NCI-H526 (cell line): ENCODE results near the gene NRDC.

Experiments used
- DNase-seq, 2 experiments: peaks; one replicate each; lab custom pipeline; 2025; lab: John Stamatoyannopoulos, UW

NRDC gene

DNA sequence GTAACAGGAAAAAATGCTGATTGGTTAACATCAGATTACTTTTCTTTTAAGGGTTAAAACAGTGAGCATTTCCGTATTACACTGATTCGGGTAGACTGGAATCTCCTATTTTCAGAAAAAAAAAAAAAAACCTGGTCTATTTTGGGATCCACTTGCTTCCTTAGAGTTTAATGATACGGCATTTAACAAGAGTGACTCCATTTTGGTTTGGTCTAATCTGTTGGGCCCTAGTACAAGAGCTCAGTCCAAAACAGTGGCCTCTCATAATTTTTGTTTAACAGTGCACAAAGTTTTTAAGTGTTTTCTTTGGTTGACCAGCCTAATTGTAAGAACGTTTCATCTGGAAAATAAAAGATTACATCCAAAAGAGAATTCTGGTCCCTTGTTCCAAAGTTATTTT, 120.2 kb downstream of the NRDC start:
- no peak for DNase-seq

DNA sequence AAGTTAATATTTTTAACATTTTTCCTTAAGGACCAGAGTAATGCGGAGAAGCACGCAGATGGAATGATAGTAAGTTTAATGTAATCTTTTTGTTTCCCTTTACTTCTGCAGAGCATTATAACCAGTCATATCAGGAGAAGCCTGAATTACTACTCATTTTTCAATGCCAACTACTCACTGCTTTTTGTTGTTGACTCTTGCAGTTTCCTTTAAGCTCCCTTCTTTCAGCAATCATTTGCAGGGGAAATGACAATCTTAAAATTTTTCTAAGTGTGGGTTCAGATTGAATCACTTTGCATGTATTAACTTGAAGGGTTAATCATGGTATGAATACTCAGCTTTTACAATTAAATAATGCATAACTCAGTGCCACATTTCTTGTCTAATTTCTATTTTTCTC, 122.2 kb downstream of the NRDC start:
- DNase-seq, result no peak

DNA sequence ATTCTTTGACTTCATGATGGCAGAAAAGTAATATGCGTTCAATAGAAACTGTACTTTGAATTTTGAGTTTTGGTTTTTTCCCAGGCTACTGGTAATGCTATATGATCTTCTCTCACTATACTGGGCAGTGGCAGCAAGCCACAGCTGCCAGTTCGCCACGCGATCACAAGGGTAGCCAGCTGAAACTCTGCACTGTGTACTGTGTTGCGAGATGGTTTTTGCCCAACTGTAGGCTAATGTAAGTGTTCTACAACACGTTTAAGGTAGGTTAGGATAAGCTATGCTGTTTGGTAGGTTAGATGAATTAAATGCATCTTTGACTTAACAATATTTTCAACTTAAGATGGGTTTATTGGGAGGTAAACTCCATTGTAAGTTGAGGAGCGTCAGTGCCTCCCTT, 123.1 kb downstream of the NRDC start:
- DNase-seq, result no peak

DNA sequence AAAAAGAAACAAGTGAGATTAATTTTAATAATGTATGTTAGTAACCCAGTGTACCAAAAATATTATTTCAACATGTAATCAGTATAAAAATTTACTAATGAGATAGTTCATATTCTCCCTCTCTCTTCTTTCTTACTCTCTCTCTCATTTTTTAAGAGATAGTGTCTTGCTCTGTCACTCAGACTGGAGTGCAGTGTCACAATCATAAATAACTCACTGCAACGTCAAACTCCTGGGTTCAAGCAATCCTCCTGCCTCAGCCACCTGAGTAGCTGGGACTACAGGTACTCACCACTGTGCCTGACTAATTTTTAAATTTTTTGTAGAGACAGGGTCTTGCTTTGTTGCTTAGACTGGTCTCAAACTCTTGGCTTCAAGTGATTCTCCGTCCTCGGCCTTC, 123.9 kb downstream of the NRDC start:
- DNase-seq, result no peak

DNA sequence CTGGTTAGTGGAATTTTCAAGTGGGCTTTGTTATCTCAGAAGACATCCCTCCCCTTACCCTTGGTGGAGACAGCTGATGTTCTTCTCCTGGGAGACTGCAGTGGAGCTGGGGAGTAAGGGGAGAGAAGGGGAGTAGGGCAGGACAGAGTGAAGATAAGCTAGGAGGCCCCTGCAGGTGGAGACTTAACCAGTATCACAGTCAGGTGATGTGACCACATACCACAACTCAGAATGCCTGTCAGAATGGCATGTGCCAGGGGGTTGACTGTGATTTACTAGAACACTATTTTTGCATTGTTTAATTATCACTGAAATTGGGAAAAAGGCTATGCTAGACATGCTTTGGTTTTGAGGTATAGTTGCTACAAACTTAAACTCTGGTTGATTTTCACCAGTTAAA, 124.6 kb downstream of the NRDC start:
- DNase-seq, result no peak

DNA sequence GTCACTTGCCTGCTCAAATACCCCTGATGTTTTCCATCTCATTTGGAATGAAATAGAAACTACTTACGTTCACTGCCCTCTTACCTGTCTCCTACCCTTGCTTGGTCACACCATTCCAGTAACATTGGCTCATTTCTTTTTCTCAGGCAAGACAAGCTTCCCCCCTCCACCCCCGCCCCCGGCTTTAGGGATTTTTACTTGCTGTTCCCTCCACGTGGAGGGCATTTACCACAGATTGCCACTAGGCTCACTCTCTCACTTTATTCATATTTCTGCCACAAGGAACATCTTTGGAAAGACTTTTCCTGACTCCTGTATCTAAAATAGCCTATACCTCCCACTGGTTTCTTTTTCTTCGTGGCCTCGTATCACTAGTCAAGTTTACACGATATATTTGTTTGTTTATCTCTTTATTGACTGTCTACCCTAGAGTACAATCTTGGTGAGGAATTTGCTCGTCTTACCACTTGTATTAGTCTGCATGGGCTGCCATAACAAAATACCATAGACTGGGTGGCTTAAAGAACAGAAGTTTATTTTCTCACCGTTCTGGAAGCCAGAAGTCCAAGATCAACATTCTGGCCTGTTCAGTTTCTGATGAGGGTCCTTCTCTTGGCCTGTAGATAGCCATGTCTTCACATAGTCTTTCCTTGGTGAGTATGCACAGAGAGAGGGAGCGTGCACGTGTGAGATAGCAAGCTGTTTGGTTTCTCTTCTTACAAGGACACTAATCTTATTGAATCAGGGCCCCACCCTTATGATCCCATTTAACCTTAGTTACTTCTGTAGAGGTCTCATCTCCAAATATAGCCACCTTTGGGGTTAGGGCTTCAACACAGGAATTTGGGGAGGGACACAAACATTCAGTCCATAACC, 126.2 kb downstream of the NRDC start:
- DNase-seq, result no peak

DNA sequence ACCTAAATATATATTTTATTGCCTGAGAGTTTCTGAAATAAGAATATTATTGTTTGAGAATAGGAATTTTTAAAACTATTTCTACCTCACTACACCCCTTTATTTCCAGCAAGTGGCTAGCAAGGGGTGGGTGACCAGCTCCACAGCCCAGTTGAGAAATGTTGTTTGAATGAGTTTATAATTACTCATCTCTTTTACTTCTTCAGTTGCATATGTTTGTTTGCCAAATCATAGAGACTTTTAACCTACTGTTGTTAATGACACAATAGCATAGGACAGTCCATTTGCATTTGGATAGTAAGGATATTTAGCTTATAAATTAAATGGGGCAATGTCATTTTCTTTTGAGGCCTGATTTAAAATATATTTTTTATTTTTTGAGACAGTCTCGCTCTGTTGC, 127.8 kb downstream of the NRDC start:
- DNase-seq, result no peak

DNA sequence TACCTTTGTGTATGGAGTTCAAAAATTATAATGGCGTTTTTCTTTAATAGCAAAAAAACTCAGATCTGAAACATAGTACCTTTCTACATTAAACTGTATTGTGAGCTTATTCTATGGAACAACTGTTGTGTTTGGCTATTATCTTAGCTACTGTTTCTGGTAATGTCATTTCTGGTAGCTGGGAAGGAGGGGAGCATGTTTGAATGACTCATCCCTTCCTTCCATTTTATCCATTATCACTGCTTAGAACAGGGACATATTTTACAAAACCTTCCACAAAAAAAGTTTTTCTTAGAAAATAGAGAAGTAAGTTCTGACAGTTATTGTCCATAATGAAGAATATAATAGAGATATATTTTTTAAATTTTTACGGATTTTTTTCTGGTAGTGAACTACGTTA, 128.3 kb downstream of the NRDC start:
- DNase-seq, result no peak

DNA sequence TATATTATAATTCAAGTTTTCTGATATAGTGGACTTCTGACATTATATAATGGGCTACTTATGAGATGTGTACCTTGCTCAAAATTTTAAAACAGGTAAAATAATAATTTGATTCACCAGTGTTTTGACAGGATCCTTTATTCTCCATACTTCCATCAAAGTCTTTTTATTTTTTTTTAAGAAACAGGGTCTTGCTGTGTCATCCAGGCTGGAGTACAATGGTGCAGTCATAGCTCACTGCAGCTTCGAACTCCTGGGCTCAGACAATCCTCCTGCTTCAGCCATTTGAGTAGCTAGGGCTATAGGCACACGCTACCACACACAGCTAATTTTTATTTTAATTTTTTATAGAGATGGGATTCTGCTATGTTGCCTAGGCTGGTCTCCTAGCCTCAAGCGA, 129.4 kb downstream of the NRDC start:
- DNase-seq, result no peak

DNA sequence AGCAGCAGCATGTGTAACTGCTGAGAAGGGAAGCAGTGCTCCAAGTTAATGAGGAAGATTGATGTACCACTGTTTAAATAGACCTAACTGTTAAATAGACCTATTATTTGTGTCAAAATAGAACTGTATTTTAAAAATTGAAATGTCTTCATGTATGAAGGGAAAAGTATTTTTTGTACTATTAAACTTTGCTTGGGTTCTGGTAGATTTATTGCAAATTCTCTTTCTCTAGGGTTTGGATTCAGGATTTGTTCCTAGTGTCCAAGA, 133.3 kb downstream of the NRDC start:
- no peak for DNase-seq

DNA sequence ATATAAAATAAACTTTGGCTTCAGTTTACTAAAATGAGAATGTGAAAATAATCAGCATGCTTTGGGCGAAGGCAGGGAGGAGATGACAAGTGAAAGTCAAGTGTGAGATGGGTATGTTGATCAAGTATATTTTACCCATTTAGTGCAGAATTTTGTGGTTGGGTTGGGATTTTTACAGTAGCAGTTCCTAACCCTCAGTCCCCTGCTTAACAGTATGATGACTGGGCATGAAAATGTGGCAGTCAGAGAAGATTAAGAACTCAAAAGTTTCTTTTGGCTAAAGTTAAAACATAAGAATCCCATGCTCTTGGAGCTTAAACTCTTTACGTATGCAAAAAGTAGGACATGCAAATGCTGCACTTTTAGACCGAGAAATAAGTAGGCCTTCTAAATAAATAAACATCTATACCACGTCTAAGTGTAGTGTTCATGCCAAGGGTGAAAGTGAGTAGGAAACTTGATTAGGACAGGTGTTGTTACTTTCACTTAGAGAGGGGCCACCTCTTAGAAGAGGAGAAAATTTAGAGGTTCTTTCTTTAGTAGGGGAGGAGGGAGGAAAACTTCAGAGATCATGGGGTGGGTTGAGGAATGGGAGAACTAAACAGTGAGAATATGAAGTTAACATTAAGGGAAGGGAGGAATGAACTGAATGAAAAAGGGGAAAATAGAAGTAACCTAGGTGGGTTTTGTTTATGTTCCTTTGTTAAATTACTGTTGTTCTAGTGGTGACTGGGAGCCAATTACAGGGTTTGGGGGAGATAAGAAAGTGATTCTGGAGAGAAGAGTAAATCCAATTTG, 133.8 kb downstream of the NRDC start:
- DNase-seq, result no peak

DNA sequence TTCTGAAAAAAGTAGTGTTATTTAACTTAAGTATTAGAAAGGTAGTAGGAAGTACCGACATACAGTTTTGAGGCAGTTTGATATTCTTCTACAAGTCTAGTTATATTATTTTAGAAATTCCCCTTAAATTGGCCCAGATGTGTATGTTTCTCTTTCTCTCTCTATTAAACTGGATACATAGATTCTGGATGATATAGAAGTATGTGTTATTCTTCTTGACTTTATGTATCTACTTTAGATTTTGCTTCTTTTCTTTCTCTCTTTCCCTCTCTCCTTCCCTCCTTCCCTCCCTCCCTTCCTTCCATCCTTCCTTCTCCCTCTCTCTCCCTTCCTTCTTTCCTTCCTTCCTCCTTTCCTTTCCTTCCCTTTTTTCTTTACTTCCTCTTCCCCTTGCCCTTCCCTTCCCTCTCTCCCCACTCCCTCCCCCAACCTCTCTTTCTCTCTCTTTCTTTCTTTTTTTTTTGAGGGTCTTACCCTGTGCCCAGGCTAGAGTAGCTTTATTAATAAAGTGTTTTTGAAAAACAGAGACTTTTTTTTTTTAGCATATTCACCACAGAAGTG, 137.3 kb downstream of the NRDC start:
- no peak for DNase-seq

DNA sequence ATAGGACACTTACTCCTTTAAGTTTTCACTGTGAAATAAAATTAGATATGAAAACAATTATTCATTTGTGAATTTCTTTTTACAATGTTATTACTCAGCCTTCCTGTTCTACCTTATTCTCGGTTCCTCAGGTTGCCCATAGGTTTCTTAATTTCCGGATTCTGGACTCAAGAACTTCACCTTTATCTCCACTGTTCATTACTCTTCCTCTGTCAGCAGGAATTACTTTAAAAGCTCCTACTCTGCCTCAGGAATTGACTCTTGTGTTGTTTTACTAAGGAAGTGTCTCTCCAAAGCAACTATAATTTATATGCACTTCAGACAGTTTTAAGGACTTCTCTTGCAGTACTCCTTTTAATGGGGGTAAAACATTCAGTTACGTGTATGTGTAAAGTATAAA, 137.9 kb downstream of the NRDC start:
- DNase-seq, result no peak
